ENCODE results near the gene XCR1. TPM values are rescaled to one million over a fixed set of nuclear protein-coding genes. Genes with fewer than 3 reads are reported as not detected.

XCR1 gene
- total and polyA plus RNA-seq, 7 donors, result under 0.01 to 3.5 TPM; not detected in 5

GRCh38 chr3:45972534-45973402 lies 54.5 kb downstream of the XCR1 start:
- H3K27me3 ChIP-seq, result no peaks in the 10 kb centered on the region
- no peaks in the 10 kb centered on the region for H3K9me3 ChIP-seq
- WGBS, 2 donors, result 75 to 79% methylated on average over 6 of the region's 6 CpGs
- no peak for TF ChIP-seq POLR2A (IDR thresholded peaks at IDR 0.05)
- TF ChIP-seq CTCF (IDR thresholded peaks at IDR 0.05), result no peak
- TF ChIP-seq EP300 (IDR thresholded peaks at IDR 0.05), result peak in 3 of 4 donors; percentile 21 to 62 (median 27)
- peak; percentile 10 to 69 (median 51) for TF ChIP-seq POLR2AphosphoS5 (IDR thresholded peaks at IDR 0.05)
- intact Hi-C loops (cut with DNase I), result loop anchor here (2.0 kb wide), 1 partner anchor 14 kb away; no protein-coding TSS in a partner anchor
- H3K27ac ChIP-seq, result peak overlapping the region; percentile 66 to 87 (median 78)
- DNase-seq, result peak; percentile 84
- peaks cover 15 to 68% (median 27%) of the 10 kb centered on the region in 4 donors for H3K36me3 ChIP-seq
- H3K4me3 ChIP-seq, result no peak overlapping the region
- H3K4me1 ChIP-seq, result peaks cover 0 to 60% (median 30%) of the 10 kb centered on the region in 4 donors

- intact Hi-C loops (cut with DNase I), result no loop called here
- DNase-seq, result no peak
- peaks cover 0 to 78% (median 45%) of the 10 kb centered on the region in 4 donors for H3K4me1 ChIP-seq
- no peaks in the 10 kb centered on the region for H3K9me3 ChIP-seq
- 94 to 95% methylated on average over 3 of the region's 3 CpGs for WGBS, 2 donors
- H3K4me3 ChIP-seq, result no peak overlapping the region
- H3K27me3 ChIP-seq, result no peaks in the 10 kb centered on the region
- TF ChIP-seq EP300 (IDR thresholded peaks at IDR 0.05), result no peak
- no peak for TF ChIP-seq CTCF (IDR thresholded peaks at IDR 0.05)
- TF ChIP-seq POLR2A (IDR thresholded peaks at IDR 0.05), result no peak
- no peak for TF ChIP-seq POLR2AphosphoS5 (IDR thresholded peaks at IDR 0.05)
- peak overlapping the region in 3 of 4 donors; percentile 20 to 87 (median 81) for H3K27ac ChIP-seq
- peaks cover 18 to 71% (median 44%) of the 10 kb centered on the region in 4 donors for H3K36me3 ChIP-seq
Observed at GRCh38 chr3:45969953-45970352, 57.3 kb downstream of the XCR1 start.

GRCh38 chr3:45969116-45969515 lies 58.2 kb downstream of the XCR1 start:
- H3K4me1 ChIP-seq, result peaks cover 0 to 78% (median 45%) of the 10 kb centered on the region in 4 donors
- peaks cover 27 to 71% (median 48%) of the 10 kb centered on the region in 4 donors for H3K36me3 ChIP-seq
- peak overlapping the region in 2 of 4 donors; percentile 81 to 87 for H3K27ac ChIP-seq
- intact Hi-C loops (cut with DNase I), result no loop called here
- H3K27me3 ChIP-seq, result no peaks in the 10 kb centered on the region
- no peak for DNase-seq
- no peak overlapping the region for H3K4me3 ChIP-seq
- no peaks in the 10 kb centered on the region for H3K9me3 ChIP-seq
- 88 to 95% methylated on average over 3 of the region's 3 CpGs for WGBS, 2 donors
- no peak for TF ChIP-seq POLR2AphosphoS5 (IDR thresholded peaks at IDR 0.05)
- TF ChIP-seq POLR2A (IDR thresholded peaks at IDR 0.05), result no peak
- no peak for TF ChIP-seq CTCF (IDR thresholded peaks at IDR 0.05)
- no peak for TF ChIP-seq EP300 (IDR thresholded peaks at IDR 0.05)

- Histone ChIP-seq H3K27ac (peak overlapping the region in 3 of 4 donors; percentile 43 to 81 (median 56)), H3K4me3 (no peak overlapping the region), H3K36me3 (peaks cover 27 to 71% (median 52%) of the 10 kb centered on the region in 4 donors), H3K9me3 (no peaks in the 10 kb centered on the region), H3K4me1 (peaks cover 0 to 77% (median 45%) of the 10 kb centered on the region in 4 donors), H3K27me3 (no peaks in the 10 kb centered on the region)
- intact Hi-C loops (cut with DNase I), result no loop called here
- no peak for DNase-seq
- 84 to 95% methylated on average over 2 of the region's 2 CpGs for WGBS, 2 donors
- no peak for TF ChIP-seq POLR2AphosphoS5 (IDR thresholded peaks at IDR 0.05)
- TF ChIP-seq CTCF (IDR thresholded peaks at IDR 0.05), result no peak
- TF ChIP-seq POLR2A (IDR thresholded peaks at IDR 0.05), result no peak
- TF ChIP-seq EP300 (IDR thresholded peaks at IDR 0.05), result no peak
Observed at GRCh38 chr3:45968706-45969105, 58.6 kb downstream of the XCR1 start.

Data from sigmoid colon (tissue), 7 donors.